Vagina (tissue), 2 donors: ENCODE measurements around the gene LINGO1.

Experiments used
- POLR2A ChIP-seq, 2 donors: fragments of 450-650 bp; IDR thresholded peaks; one replicate each; pipeline ENCODE4 v1.6.1; 2017; ENCODE audit warnings: antibody characterized with exemption in 2 of 2, mild to moderate bottlenecking in 2 of 2, moderate library complexity in 2 of 2
- POLR2AphosphoS5 ChIP-seq, 2 donors: sonication (generic); formaldehyde crosslinking; IDR thresholded peaks; one replicate each; pipeline ENCODE4 v1.9.0; 2017; ENCODE audit warnings: antibody characterized with exemption in 2 of 2, mild to moderate bottlenecking in 2 of 2, low read depth in 1 of 2; ENCODE audit not compliant: insufficient read depth in 1 of 2
- TF ChIP-seq, protein P1 (sequence below), 3 experiments: fragments of 450-650 bp in 2 of 3; fragments of 200-600 bp in 1 of 3; sonication (generic) in 1 of 3; IDR thresholded peaks; one replicate each; pipeline ENCODE4 v1.5.1; 2017 to 2019; ENCODE audit warnings: antibody characterized with exemption in 3 of 3, mild to moderate bottlenecking in 2 of 3, moderate library complexity in 2 of 3

DNA sequence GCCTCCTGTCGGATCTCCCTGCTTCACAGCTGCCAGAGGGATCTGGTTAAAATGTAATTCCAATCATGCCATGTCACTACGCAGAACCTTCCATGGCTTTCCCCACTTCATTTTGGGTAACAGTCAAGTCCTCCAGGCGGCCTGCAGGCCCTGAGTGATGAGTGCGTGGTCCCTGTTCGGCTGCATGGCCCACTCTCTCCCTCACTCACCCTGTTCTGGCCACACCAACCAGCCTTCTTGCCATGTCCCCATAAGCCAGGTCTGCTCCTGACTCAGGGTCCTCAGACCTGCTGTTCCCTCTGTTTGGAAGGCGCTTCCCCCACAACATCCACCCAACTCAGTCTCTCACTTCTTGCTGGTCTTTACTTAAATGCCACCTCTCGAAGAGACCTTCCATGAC, 41.6 kb upstream of the LINGO1 start:
- TF ChIP-seq, protein P1, sequence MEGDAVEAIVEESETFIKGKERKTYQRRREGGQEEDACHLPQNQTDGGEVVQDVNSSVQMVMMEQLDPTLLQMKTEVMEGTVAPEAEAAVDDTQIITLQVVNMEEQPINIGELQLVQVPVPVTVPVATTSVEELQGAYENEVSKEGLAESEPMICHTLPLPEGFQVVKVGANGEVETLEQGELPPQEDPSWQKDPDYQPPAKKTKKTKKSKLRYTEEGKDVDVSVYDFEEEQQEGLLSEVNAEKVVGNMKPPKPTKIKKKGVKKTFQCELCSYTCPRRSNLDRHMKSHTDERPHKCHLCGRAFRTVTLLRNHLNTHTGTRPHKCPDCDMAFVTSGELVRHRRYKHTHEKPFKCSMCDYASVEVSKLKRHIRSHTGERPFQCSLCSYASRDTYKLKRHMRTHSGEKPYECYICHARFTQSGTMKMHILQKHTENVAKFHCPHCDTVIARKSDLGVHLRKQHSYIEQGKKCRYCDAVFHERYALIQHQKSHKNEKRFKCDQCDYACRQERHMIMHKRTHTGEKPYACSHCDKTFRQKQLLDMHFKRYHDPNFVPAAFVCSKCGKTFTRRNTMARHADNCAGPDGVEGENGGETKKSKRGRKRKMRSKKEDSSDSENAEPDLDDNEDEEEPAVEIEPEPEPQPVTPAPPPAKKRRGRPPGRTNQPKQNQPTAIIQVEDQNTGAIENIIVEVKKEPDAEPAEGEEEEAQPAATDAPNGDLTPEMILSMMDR (IDR thresholded peaks at IDR 0.05) = no peak
- TF ChIP-seq POLR2A (IDR thresholded peaks at IDR 0.05) = no peak
- TF ChIP-seq POLR2AphosphoS5 (IDR thresholded peaks at IDR 0.05; ENCODE audit: insufficient read depth in 1 of 2, low read depth in 1 of 2) = no peak
